ENCODE data around the gene AP2A2.

The AP2A2 gene

GRCh38 chr11:1030086-1030485 is 104.4 kb downstream of the AP2A2 start:
- Histone ChIP-seq H3K9me3 (ENCODE audit: control insufficient read depth, low read length) (no peaks in the 10 kb centered on the region), H3K18ac (ENCODE audit: low read depth in 1 of 2, low read length in 2 of 2) (no peak overlapping the region), H3K4ac (ENCODE audit: low read depth in 1 of 2, low read length in 2 of 2) (no peak overlapping the region), H2BK5ac (ENCODE audit: low read depth, low read length, poor library complexity, severe bottlenecking) (no peak overlapping the region), H3K79me1 (replicated peaks; ENCODE audit: low read length, poor library complexity, severe bottlenecking) (no peaks in the 10 kb centered on the region), H2BK120ac (ENCODE audit: low read depth, low read length) (no peak overlapping the region), H2AFZ (ENCODE audit: low read depth, low read length) (no peak overlapping the region), H3K36me3 (ENCODE audit: control insufficient read depth in 1 of 2, insufficient read depth in 2 of 2, low read depth in 1 of 2, low read length in 2 of 2) (peaks cover 0 to 18% of the 10 kb centered on the region in 2 experiments), H2BK15ac (ENCODE audit: low read depth, poor library complexity, severe bottlenecking) (no peak overlapping the region), H3K14ac (ENCODE audit: low read length in 2 of 2) (no peak overlapping the region), H3K9ac (ENCODE audit: low read length) (no peak overlapping the region), H2BK12ac (ENCODE audit: low read length in 2 of 2) (no peak overlapping the region), H4K8ac (ENCODE audit: low read length) (no peak overlapping the region), H3K4me1 (ENCODE audit: control insufficient read depth, insufficient read depth, low read depth, low read length) (peaks cover 10% of the 10 kb centered on the region), H3K23ac (ENCODE audit: low read length in 2 of 2) (no peak overlapping the region), H4K91ac (ENCODE audit: low read length) (no peak overlapping the region), H3K27ac (ENCODE audit: low read length, poor library complexity, severe bottlenecking) (no peak overlapping the region), H3K4me3 (ENCODE audit: insufficient read depth in 1 of 2, low read depth in 1 of 2, low read length in 2 of 2) (no peak overlapping the region), H2AK5ac (ENCODE audit: low read length, severe bottlenecking) (no peak overlapping the region), H3K4me2 (ENCODE audit: low read length, poor library complexity, severe bottlenecking) (no peak overlapping the region), H3K27me3 (ENCODE audit: control insufficient read depth in 1 of 2, insufficient read depth in 1 of 2, low read length in 2 of 2) (peaks cover 0 to 35% of the 10 kb centered on the region in 2 experiments)
- WGBS: 78% methylated on average over 13 of the region's 16 CpGs
- no peak for DNase-seq

- H4K8ac ChIP-seq (ENCODE audit: low read length): no peak overlapping the region
- no peak overlapping the region for H2AFZ ChIP-seq (ENCODE audit: low read depth, low read length)
- no peak overlapping the region for H3K27ac ChIP-seq (ENCODE audit: low read length, poor library complexity, severe bottlenecking)
- H3K4me3 ChIP-seq (ENCODE audit: insufficient read depth in 1 of 2, low read depth in 1 of 2, low read length in 2 of 2): no peak overlapping the region
- no peak overlapping the region for H2BK15ac ChIP-seq (ENCODE audit: low read depth, poor library complexity, severe bottlenecking)
- no peak overlapping the region for H3K14ac ChIP-seq (ENCODE audit: low read length in 2 of 2)
- no peaks in the 10 kb centered on the region for H3K79me1 ChIP-seq (replicated peaks; ENCODE audit: low read length, poor library complexity, severe bottlenecking)
- H3K9ac ChIP-seq (ENCODE audit: low read length): no peak overlapping the region
- no peak overlapping the region for H4K91ac ChIP-seq (ENCODE audit: low read length)
- no peak overlapping the region for H3K4ac ChIP-seq (ENCODE audit: low read depth in 1 of 2, low read length in 2 of 2)
- no peak overlapping the region for H3K18ac ChIP-seq (ENCODE audit: low read depth in 1 of 2, low read length in 2 of 2)
- no peak overlapping the region for H2BK5ac ChIP-seq (ENCODE audit: low read depth, low read length, poor library complexity, severe bottlenecking)
- no peak overlapping the region for H2BK12ac ChIP-seq (ENCODE audit: low read length in 2 of 2)
- no peaks in the 10 kb centered on the region for H3K9me3 ChIP-seq (ENCODE audit: control insufficient read depth, low read length)
- peaks cover 5% of the 10 kb centered on the region for H3K4me1 ChIP-seq (ENCODE audit: control insufficient read depth, insufficient read depth, low read depth, low read length)
- H3K36me3 ChIP-seq (ENCODE audit: control insufficient read depth in 1 of 2, insufficient read depth in 2 of 2, low read depth in 1 of 2, low read length in 2 of 2): peaks cover 0 to 17% of the 10 kb centered on the region in 2 experiments
- DNase-seq: no peak
- no peak overlapping the region for H3K23ac ChIP-seq (ENCODE audit: low read length in 2 of 2)
- H2AK5ac ChIP-seq (ENCODE audit: low read length, severe bottlenecking): no peak overlapping the region
- H2BK120ac ChIP-seq (ENCODE audit: low read depth, low read length): no peak overlapping the region
- peaks cover 0 to 35% of the 10 kb centered on the region in 2 experiments for H3K27me3 ChIP-seq (ENCODE audit: control insufficient read depth in 1 of 2, insufficient read depth in 1 of 2, low read length in 2 of 2)
- H3K4me2 ChIP-seq (ENCODE audit: low read length, poor library complexity, severe bottlenecking): no peak overlapping the region
- WGBS: 84% methylated on average over 20 of the region's 20 CpGs
These were observed 104.9 kb downstream of the AP2A2 start for GRCh38 chr11:1030556-1030955.

- Histone ChIP-seq H3K27me3 (ENCODE audit: control insufficient read depth in 1 of 2, insufficient read depth in 1 of 2, low read length in 2 of 2) (peaks cover 0 to 39% of the 10 kb centered on the region in 2 experiments), H2AFZ (ENCODE audit: low read depth, low read length) (no peak overlapping the region), H2BK12ac (ENCODE audit: low read length in 2 of 2) (no peak overlapping the region), H2BK5ac (ENCODE audit: low read depth, low read length, poor library complexity, severe bottlenecking) (no peak overlapping the region), H3K9me3 (ENCODE audit: control insufficient read depth, low read length) (no peaks in the 10 kb centered on the region), H3K27ac (ENCODE audit: low read length, poor library complexity, severe bottlenecking) (no peak overlapping the region), H4K91ac (ENCODE audit: low read length) (no peak overlapping the region), H2BK120ac (ENCODE audit: low read depth, low read length) (no peak overlapping the region), H2BK15ac (ENCODE audit: low read depth, poor library complexity, severe bottlenecking) (no peak overlapping the region), H3K4me1 (ENCODE audit: control insufficient read depth, insufficient read depth, low read depth, low read length) (peaks cover 1% of the 10 kb centered on the region), H3K18ac (ENCODE audit: low read depth in 1 of 2, low read length in 2 of 2) (no peak overlapping the region), H4K8ac (ENCODE audit: low read length) (no peak overlapping the region), H3K4me2 (ENCODE audit: low read length, poor library complexity, severe bottlenecking) (no peak overlapping the region), H2AK5ac (ENCODE audit: low read length, severe bottlenecking) (no peak overlapping the region), H3K79me1 (replicated peaks; ENCODE audit: low read length, poor library complexity, severe bottlenecking) (no peaks in the 10 kb centered on the region), H3K14ac (ENCODE audit: low read length in 2 of 2) (no peak overlapping the region), H3K4me3 (ENCODE audit: insufficient read depth in 1 of 2, low read depth in 1 of 2, low read length in 2 of 2) (no peak overlapping the region), H3K4ac (ENCODE audit: low read depth in 1 of 2, low read length in 2 of 2) (no peak overlapping the region), H3K36me3 (ENCODE audit: control insufficient read depth in 1 of 2, insufficient read depth in 2 of 2, low read depth in 1 of 2, low read length in 2 of 2) (peaks cover 0 to 11% of the 10 kb centered on the region in 2 experiments), H3K9ac (ENCODE audit: low read length) (no peak overlapping the region), H3K23ac (ENCODE audit: low read length in 2 of 2) (no peak overlapping the region)
- WGBS: 92% methylated on average over 30 of the region's 30 CpGs
- no peak for DNase-seq
These were observed 105.6 kb downstream of the AP2A2 start for GRCh38 chr11:1031121-1031899.

GRCh38 chr11:1032310-1032891 is 106.7 kb downstream of the AP2A2 start:
- no peak for DNase-seq
- Histone ChIP-seq H3K36me3 (ENCODE audit: control insufficient read depth in 1 of 2, insufficient read depth in 2 of 2, low read depth in 1 of 2, low read length in 2 of 2) (peaks cover 0 to 5% of the 10 kb centered on the region in 2 experiments), H3K9ac (ENCODE audit: low read length) (no peak overlapping the region), H2BK120ac (ENCODE audit: low read depth, low read length) (no peak overlapping the region), H2AK5ac (ENCODE audit: low read length, severe bottlenecking) (no peak overlapping the region), H3K18ac (ENCODE audit: low read depth in 1 of 2, low read length in 2 of 2) (no peak overlapping the region), H2BK12ac (ENCODE audit: low read length in 2 of 2) (no peak overlapping the region), H3K4me1 (ENCODE audit: control insufficient read depth, insufficient read depth, low read depth, low read length) (peaks cover 1% of the 10 kb centered on the region), H3K23ac (ENCODE audit: low read length in 2 of 2) (no peak overlapping the region), H3K14ac (ENCODE audit: low read length in 2 of 2) (no peak overlapping the region), H2BK15ac (ENCODE audit: low read depth, poor library complexity, severe bottlenecking) (no peak overlapping the region), H3K4me2 (ENCODE audit: low read length, poor library complexity, severe bottlenecking) (no peak overlapping the region), H2BK5ac (ENCODE audit: low read depth, low read length, poor library complexity, severe bottlenecking) (no peak overlapping the region), H3K79me1 (replicated peaks; ENCODE audit: low read length, poor library complexity, severe bottlenecking) (no peaks in the 10 kb centered on the region), H3K4ac (ENCODE audit: low read depth in 1 of 2, low read length in 2 of 2) (no peak overlapping the region), H3K27me3 (ENCODE audit: control insufficient read depth in 1 of 2, insufficient read depth in 1 of 2, low read length in 2 of 2) (peaks cover 0 to 48% of the 10 kb centered on the region in 2 experiments), H2AFZ (ENCODE audit: low read depth, low read length) (no peak overlapping the region), H3K27ac (ENCODE audit: low read length, poor library complexity, severe bottlenecking) (no peak overlapping the region), H3K9me3 (ENCODE audit: control insufficient read depth, low read length) (no peaks in the 10 kb centered on the region), H3K4me3 (ENCODE audit: insufficient read depth in 1 of 2, low read depth in 1 of 2, low read length in 2 of 2) (no peak overlapping the region), H4K91ac (ENCODE audit: low read length) (no peak overlapping the region), H4K8ac (ENCODE audit: low read length) (no peak overlapping the region)
- 94% methylated on average over 12 of the region's 12 CpGs for WGBS

Data from mesenchymal stem cell (in vitro differentiated cells and primary cell).